Measurements from ENCODE around the gene CLK2. TPM values are rescaled to one million over a fixed set of nuclear protein-coding genes. Genes with fewer than 3 reads are reported as not detected.
A peak's percentile ranks its signal among the peaks of the same experiment; 100 is the strongest.

The CLK2 gene
- total and polyA plus RNA-seq, 9 of the 15 experiments (the other 6 are each of a cell fraction or from before 2014, with no cell fraction given) = 13.5 to 81.4 (median 39.6) TPM

DNA sequence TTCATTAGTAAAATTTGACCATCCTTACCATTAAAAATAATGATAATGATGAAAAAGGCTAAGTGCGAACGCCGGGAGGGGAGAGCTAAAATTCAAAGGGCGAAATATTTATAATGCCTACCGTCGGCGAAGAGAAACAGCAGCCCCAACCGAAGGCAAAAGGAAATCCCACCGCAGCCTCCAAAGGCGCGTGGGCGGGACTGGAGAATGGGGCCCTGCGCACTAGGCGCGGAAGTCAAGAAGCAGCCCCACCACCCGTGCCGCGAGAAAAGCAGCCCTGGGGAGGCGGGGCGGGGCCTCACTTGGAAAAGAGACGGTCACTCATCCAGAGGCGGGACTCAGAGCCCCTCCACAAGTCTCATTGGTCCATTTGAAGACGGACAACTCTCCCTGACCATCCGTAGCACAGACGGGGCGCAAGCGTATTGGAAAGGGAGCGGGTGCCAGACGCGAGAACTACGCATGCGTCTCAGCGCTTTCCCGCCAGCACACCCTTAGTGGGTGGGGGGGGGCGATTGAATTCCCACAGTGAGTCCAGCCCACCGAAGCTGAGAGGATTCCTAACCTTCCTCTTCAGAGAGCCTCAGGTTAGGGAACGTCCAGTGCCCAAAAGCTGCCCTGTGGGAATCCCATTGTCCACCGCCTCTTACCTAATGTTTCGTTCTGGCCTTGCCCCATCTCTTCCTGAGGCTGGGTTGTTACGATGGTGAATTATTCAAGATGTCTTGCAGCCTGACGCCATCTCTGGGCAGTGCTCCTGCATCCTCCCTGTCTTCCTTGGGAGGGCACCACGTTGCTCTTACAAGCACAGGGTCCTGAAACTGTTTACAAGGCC, 45.8 kb downstream of the CLK2 start (continued):
- TF ChIP-seq, protein P1, sequence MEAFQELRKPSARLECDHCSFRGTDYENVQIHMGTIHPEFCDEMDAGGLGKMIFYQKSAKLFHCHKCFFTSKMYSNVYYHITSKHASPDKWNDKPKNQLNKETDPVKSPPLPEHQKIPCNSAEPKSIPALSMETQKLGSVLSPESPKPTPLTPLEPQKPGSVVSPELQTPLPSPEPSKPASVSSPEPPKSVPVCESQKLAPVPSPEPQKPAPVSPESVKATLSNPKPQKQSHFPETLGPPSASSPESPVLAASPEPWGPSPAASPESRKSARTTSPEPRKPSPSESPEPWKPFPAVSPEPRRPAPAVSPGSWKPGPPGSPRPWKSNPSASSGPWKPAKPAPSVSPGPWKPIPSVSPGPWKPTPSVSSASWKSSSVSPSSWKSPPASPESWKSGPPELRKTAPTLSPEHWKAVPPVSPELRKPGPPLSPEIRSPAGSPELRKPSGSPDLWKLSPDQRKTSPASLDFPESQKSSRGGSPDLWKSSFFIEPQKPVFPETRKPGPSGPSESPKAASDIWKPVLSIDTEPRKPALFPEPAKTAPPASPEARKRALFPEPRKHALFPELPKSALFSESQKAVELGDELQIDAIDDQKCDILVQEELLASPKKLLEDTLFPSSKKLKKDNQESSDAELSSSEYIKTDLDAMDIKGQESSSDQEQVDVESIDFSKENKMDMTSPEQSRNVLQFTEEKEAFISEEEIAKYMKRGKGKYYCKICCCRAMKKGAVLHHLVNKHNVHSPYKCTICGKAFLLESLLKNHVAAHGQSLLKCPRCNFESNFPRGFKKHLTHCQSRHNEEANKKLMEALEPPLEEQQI (IDR thresholded peaks at IDR 0.05) = no peak
- TF ChIP-seq DDX20 (tag; IDR thresholded peaks at IDR 0.05; ENCODE audit: low read depth) = no peak
- peak; percentile 80 for TF ChIP-seq BHLHE40 (IDR thresholded peaks at IDR 0.05; ENCODE audit: low read length)
- no peak for TF ChIP-seq DMBX1 (CRISPR knock-in tag; IDR thresholded peaks at IDR 0.05; ENCODE audit: borderline replicate concordance)
- peak; percentile 69; the same call in 1 of the 2 replicates for TF ChIP-seq ATF7 (IDR thresholded peaks at IDR 0.05)
- TF ChIP-seq MAX (CRISPR knock-in tag; IDR thresholded peaks at IDR 0.05) = peak; percentile 38
- no peak for TF ChIP-seq PHTF2 (CRISPR knock-in tag; IDR thresholded peaks at IDR 0.05)
- TF ChIP-seq RCOR1 (IDR thresholded peaks at IDR 0.05; ENCODE audit: borderline replicate concordance in 1 of 2, low read depth in 2 of 2, low read length in 2 of 2) = 0 out of 4 replicates have a peak, but pooled peaks of 1 of the 2 experiments have one; percentile 15
- peak; percentile 37; the same call in 1 of the 2 replicates for TF ChIP-seq ZNF232 (CRISPR knock-in tag; IDR thresholded peaks at IDR 0.05)
- TF ChIP-seq GTF2E2 (tag; IDR thresholded peaks at IDR 0.05) = peak; percentile 97
- TF ChIP-seq CXXC5 (CRISPR knock-in tag; IDR thresholded peaks at IDR 0.05) = peak; percentile 75
- TF ChIP-seq HES1 (IDR thresholded peaks at IDR 0.05; ENCODE audit: low read depth) = peak; percentile 36; the same call in 1 of the 2 replicates
- no peak for TF ChIP-seq ZKSCAN8 (CRISPR knock-in tag; IDR thresholded peaks at IDR 0.05)
- peak; percentile 72; the same call in 1 of the 2 replicates for TF ChIP-seq SP1 (CRISPR knock-in tag; IDR thresholded peaks at IDR 0.05)
- peak; percentile 9; the same call in 1 of the 2 replicates for TF ChIP-seq ZFP1 (CRISPR knock-in tag; IDR thresholded peaks at IDR 0.05)
- 0 out of 2 replicates have a peak, but pooled peaks have one; percentile 28 for TF ChIP-seq ELF4 (CRISPR knock-in tag; IDR thresholded peaks at IDR 0.05)
